ENCODE data around the gene C17orf113.
A peak's percentile ranks its signal among the peaks of the same experiment; 100 is the strongest.
"Not testable (repeated sequence)": the region's sequence is repeated elsewhere in the genome, so short reads cannot be mapped to it uniquely, and the experiment has no call there.

Gene C17orf113

GRCh38 chr17:42018339-42018738, 32.1 kb downstream of the C17orf113 start:
- Histone ChIP-seq H3K9ac (no peak overlapping the region), H3K4me2 (peak overlapping the region; percentile 82), H3K36me3 (peaks cover 22% of the 10 kb centered on the region), H3K27me3 (no peaks in the 10 kb centered on the region), H3K4me3 (peak overlapping the region; percentile 94; the same call in 1 of the 2 replicates), H4K20me1 (peaks cover 21% of the 10 kb centered on the region), H3K9me3 (no peaks in the 10 kb centered on the region), H3K27ac (no peak overlapping the region), H3K4me1 (peaks cover 44% of the 10 kb centered on the region)
- no peak for TF ChIP-seq Cebpa-rat (IDR thresholded peaks at IDR 0.05)

GRCh38 chr17:42017866-42018200, 32.6 kb downstream of the C17orf113 start:
- H3K27me3 ChIP-seq, result no peaks in the 10 kb centered on the region
- peak overlapping the region; percentile 82 for H3K4me2 ChIP-seq
- peaks cover 26% of the 10 kb centered on the region for H4K20me1 ChIP-seq
- no peak for TF ChIP-seq Cebpa-rat (IDR thresholded peaks at IDR 0.05)
- peak overlapping the region; percentile 94 for H3K4me3 ChIP-seq
- H3K4me1 ChIP-seq, result peaks cover 44% of the 10 kb centered on the region
- H3K9ac ChIP-seq, result peak overlapping the region; percentile 99
- no peaks in the 10 kb centered on the region for H3K9me3 ChIP-seq
- H3K36me3 ChIP-seq, result peaks cover 22% of the 10 kb centered on the region
- H3K27ac ChIP-seq, result peak overlapping the region; percentile 98

- H3K27me3 ChIP-seq, result no peaks in the 10 kb centered on the region
These were observed 33.2 kb downstream of the C17orf113 start, which contains the start of gene DNAJC7 for GRCh38 chr17:42016941-42017865. Gene DNAJC7 (minus strand): TSS chr17:42017439. CDS start chr17:42017416, 23 bp downstream.

DNA sequence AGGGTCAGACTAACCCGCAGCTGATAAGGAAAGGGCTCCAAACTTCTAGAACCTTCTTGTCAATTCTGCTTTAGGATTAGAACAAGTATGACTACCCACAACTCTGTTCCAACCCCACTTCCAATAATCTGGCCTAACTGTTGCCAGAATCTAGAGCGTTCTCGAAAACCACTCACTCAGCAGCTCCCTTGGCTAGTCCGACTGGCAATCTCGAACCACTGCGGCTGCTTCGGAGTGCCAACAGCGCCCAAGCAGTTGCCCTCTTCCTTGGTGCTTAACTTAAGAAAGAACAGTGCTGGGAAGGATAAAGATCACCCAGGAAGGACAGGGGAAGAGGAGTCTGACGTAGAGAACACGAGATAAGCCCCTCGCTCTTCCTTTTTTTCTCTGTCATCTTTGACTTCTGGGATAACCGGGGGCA, 34.0 kb downstream of the C17orf113 start:
- no peak for TF ChIP-seq Cebpa-rat (IDR thresholded peaks at IDR 0.05)
- peaks cover 41% of the 10 kb centered on the region for H3K4me1 ChIP-seq
- H4K20me1 ChIP-seq, result peaks cover 40% of the 10 kb centered on the region
- H3K9ac ChIP-seq, result peak overlapping the region; percentile 99
- H3K27me3 ChIP-seq, result no peaks in the 10 kb centered on the region
- H3K9me3 ChIP-seq, result no peaks in the 10 kb centered on the region
- peak overlapping the region; percentile 94 for H3K4me3 ChIP-seq
- peaks cover 22% of the 10 kb centered on the region for H3K36me3 ChIP-seq
- peak overlapping the region; percentile 82 for H3K4me2 ChIP-seq
- H3K27ac ChIP-seq, result peak overlapping the region; percentile 98

More at GRCh38 chr17:42016941-42017865, 33.2 kb downstream of the C17orf113 start, which contains the start of gene DNAJC7:
- Histone ChIP-seq H4K20me1 (peaks cover 32% of the 10 kb centered on the region), H3K4me3 (peak within 1 kb of the TSS; percentile 94), H3K9ac (peak within 1 kb of the TSS; percentile 99), H3K9me3 (no peaks in the 10 kb centered on the region), H3K4me2 (peak within 1 kb of the TSS; percentile 82), H3K4me1 (peaks cover 44% of the 10 kb centered on the region), H3K27ac (peak within 1 kb of the TSS; percentile 98), H3K36me3 (peaks cover 22% of the 10 kb centered on the region)
- no peak for TF ChIP-seq Cebpa-rat (IDR thresholded peaks at IDR 0.05)

- Histone ChIP-seq H3K4me1 (peaks cover 30% of the 10 kb centered on the region), H4K20me1 (peaks cover 67% of the 10 kb centered on the region), H3K36me3 (peaks cover 46% of the 10 kb centered on the region)
- not testable (repeated sequence) for H3K27me3 ChIP-seq, H3K27ac ChIP-seq, H3K4me2 ChIP-seq, H3K9me3 ChIP-seq, H3K4me3 ChIP-seq, H3K9ac ChIP-seq
These were observed 36.7 kb downstream of the C17orf113 start for GRCh38 chr17:42013740-42014139.

DNA sequence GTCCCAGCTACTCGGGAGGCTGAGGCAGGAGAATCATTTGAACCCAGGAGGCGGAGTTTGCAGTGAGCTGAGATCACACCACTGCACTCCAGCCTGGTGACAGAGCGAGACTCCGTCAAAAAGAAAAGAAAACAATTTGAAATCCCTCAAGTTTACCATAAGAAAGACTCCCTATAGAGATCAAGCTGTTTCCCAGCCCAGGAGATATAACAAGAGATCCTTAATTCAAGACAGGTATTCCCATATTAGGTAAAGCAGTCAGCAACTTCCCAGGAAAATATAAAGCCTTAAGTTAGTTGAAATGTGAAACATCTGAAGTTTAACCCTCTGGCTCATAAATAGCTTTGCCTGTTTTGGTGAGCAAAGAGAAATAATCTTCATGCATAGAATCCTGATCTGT, 38.0 kb downstream of the C17orf113 start:
- H3K4me2 ChIP-seq, H3K9ac ChIP-seq, H3K27me3 ChIP-seq, H3K9me3 ChIP-seq, H3K4me3 ChIP-seq, H3K27ac ChIP-seq: not testable (repeated sequence)
- peaks cover 59% of the 10 kb centered on the region for H3K36me3 ChIP-seq
- peaks cover 20% of the 10 kb centered on the region for H3K4me1 ChIP-seq
- H4K20me1 ChIP-seq, result peaks cover 80% of the 10 kb centered on the region

DNA sequence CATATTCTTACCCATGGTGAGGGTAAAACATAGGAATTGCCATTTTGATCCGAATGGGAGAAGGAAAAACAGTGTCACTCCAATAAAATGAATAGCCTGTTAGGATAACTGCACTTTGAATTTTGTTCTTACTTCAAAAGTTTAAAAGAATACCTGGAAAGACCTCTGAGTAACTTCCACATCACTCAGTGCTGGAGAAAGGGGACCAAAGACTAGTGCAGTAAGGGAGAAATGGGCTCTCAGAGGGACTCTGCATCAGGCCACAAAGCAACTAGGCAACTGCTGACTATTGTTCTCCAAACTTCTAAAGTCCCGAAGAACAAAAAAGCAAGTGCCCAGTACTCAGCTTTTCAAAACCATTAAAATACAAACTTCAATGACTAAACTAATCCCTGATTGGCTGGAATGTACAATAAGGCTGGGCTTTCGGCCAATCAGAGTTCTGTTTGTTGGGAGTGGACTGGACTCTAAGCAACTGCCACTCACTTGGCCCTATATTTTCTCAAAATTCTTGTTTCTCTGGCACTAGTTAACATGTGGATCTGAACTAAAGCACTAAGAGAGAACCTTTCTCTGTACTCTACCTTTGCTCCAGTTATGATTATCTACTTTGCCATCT, 39.4 kb downstream of the C17orf113 start:
- Histone ChIP-seq H4K20me1 (peaks cover 94% of the 10 kb centered on the region), H3K9ac (no peak overlapping the region), H3K4me1 (peaks cover 15% of the 10 kb centered on the region), H3K4me2 (no peak overlapping the region), H3K27me3 (no peaks in the 10 kb centered on the region), H3K4me3 (no peak overlapping the region), H3K36me3 (peaks cover 66% of the 10 kb centered on the region), H3K27ac (no peak overlapping the region), H3K9me3 (no peaks in the 10 kb centered on the region)
- TF ChIP-seq Cebpa-rat (IDR thresholded peaks at IDR 0.05), result no peak

GRCh38 chr17:42010266-42010680, 40.1 kb downstream of the C17orf113 start:
- Histone ChIP-seq H3K36me3 (peaks cover 66% of the 10 kb centered on the region), H4K20me1 (peaks cover 100% of the 10 kb centered on the region)
- H3K9ac ChIP-seq, H3K27ac ChIP-seq, H3K27me3 ChIP-seq, H3K9me3 ChIP-seq, H3K4me1 ChIP-seq, H3K4me3 ChIP-seq, H3K4me2 ChIP-seq: not testable (repeated sequence)

DNA sequence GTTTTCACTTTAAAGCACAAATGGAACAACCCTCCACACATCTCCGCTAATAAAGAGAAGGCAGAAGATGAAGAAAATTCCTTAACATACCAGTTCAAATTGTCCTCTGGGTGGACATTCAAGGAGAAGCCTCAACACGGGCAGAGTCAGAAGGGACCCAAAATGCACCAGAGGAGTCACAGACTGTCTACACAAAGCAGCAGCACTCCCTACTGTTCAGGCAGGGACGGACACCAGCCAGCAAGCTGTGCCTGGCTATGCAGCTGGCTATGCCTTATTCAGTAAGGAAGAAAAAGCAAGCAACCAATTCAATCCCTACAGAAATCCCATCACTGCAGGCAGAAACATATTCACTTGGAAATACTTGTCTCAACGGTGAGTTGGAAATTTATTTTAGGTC, 41.2 kb downstream of the C17orf113 start:
- Histone ChIP-seq H3K4me3 (no peak overlapping the region), H3K4me2 (no peak overlapping the region), H3K27me3 (no peaks in the 10 kb centered on the region), H3K36me3 (peaks cover 74% of the 10 kb centered on the region), H3K4me1 (no peaks in the 10 kb centered on the region), H4K20me1 (peaks cover 100% of the 10 kb centered on the region), H3K9me3 (no peaks in the 10 kb centered on the region), H3K9ac (no peak overlapping the region), H3K27ac (no peak overlapping the region)
- TF ChIP-seq Cebpa-rat (IDR thresholded peaks at IDR 0.05), result no peak

DNA sequence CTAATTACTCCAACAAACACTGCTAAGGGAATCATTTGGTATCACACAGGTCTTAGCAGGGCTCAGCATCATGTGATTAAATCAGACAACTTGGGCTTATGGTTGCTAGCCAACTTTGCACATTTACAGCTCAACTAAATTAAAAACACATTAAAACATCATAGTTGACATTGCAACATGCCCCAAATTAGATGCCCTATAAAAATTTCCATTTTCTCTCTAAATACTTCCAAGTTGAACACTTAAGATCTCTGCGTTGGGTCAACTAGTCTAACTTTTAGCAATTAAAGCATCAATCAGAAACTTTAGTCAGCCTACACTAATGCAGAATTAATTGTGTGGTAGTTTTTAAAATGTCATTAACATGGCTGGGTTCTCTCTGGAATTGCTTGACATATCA, 45.2 kb downstream of the C17orf113 start:
- TF ChIP-seq Cebpa-rat (IDR thresholded peaks at IDR 0.05), result no peak
- Histone ChIP-seq H3K9ac (no peak overlapping the region), H3K27me3 (no peaks in the 10 kb centered on the region), H3K4me3 (no peak overlapping the region), H3K4me1 (no peaks in the 10 kb centered on the region), H4K20me1 (peaks cover 100% of the 10 kb centered on the region), H3K4me2 (no peak overlapping the region), H3K27ac (no peak overlapping the region), H3K9me3 (no peaks in the 10 kb centered on the region), H3K36me3 (peaks cover 79% of the 10 kb centered on the region)

Measured in BLaER1 (cell line).